GM10266 (cell line): ENCODE results near the gene PARD3B.

Source experiments
- DNase-seq: peaks from one replicate; pipeline ENCODE4 v3.0.0; 2012; ENCODE audit errors: extremely low spot score
- TF ChIP-seq, protein P1 (sequence below): IDR thresholded peaks from 2 replicates; pipeline ENCODE4 v1.5.1; 2012; ENCODE audit warnings: mild to moderate bottlenecking, low read depth; ENCODE audit not compliant: control insufficient read depth, insufficient read depth; ENCODE audit errors: missing control alignments

The PARD3B gene

DNA sequence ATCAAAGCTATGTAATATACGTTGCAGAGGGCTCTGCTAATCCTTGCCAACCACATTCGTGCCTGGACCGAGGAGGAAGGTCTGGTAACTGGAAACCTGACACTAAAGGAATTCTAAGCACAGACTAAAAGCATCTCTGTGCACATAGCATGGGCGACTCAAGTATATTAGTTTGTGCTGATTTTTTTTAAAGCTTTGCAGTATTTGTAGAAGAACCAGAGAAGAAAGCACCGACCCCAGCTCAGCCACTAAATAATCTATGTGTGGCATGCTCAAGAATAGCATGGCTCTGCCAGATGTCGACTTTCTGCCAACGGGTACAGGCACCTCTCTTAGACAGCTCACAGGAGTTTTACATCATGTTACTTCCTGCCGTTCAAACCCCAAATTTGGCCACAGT is 1063.8 kb downstream of the PARD3B start:
- DNase-seq, result no peak
- TF ChIP-seq, protein P1, sequence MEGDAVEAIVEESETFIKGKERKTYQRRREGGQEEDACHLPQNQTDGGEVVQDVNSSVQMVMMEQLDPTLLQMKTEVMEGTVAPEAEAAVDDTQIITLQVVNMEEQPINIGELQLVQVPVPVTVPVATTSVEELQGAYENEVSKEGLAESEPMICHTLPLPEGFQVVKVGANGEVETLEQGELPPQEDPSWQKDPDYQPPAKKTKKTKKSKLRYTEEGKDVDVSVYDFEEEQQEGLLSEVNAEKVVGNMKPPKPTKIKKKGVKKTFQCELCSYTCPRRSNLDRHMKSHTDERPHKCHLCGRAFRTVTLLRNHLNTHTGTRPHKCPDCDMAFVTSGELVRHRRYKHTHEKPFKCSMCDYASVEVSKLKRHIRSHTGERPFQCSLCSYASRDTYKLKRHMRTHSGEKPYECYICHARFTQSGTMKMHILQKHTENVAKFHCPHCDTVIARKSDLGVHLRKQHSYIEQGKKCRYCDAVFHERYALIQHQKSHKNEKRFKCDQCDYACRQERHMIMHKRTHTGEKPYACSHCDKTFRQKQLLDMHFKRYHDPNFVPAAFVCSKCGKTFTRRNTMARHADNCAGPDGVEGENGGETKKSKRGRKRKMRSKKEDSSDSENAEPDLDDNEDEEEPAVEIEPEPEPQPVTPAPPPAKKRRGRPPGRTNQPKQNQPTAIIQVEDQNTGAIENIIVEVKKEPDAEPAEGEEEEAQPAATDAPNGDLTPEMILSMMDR, result no peak

DNA sequence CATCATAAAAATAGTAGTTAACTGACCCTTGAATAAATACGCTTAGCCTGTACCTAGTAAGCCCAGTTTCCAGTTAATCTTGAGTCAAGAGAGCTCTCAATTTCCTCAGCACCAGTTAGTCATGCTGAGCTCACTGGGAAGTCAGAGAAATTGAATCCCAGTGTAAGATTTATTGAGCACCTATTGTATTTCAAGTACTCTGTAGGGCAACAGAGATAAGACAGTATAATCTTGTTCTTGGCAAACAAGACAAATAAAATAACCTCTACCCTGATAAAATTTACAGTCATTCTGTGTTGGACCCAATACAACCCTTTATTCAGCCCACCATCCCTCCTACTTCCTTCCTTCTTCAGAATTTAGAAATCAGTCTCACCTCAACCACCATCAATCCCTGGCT is 1065.2 kb downstream of the PARD3B start:
- no peak for DNase-seq
- TF ChIP-seq, protein P1, result no peak

DNA sequence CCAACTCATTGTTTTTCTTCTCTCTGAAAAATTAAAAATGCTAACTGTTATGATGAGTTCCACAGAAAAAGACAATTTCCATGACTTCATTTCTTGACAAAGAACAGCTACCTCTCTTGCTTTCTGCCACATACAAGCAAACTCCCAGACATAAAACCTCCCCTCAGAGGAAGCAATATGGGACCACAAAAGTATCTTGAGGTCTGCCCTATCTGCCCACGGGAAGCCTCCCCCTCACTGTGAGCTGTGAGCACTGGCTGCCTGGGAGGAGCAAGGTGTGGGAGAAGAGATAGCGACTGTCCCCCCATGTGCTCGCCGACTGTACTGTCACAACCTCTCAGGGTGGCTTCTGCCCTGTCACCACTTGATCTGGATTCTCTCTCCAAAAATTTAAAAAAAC is 1067.4 kb downstream of the PARD3B start:
- peak; percentile 7 for DNase-seq
- TF ChIP-seq, protein P1, result no peak

DNA sequence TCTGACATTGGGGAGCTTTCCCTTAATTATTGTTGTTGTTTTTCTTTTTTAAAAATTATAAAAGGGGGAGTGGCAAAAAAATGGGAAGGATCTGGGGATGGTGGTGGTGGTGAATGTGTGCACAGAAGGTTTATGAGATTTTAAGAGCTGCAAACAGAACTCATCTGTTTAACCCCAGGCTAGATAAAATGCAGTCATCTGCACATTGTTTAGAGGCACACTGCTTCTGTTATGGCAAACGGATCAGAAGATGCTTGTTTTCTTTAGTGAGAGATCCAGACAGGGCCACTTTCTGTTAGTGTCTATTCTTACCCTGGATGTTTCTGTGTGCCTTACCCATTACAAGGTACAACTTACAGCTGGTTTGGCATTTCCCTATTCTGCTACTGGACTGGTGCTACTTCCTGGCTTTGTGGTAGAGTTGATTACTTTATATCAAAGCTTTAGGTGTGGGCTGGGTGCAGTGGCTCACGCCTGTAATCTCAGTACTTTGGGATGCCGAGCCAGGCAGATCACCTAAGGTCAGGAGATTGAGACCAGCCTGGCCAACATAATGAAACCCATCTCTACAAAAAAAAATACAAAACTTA is 1068.8 kb downstream of the PARD3B start:
- TF ChIP-seq, protein P1, result no peak
- DNase-seq, result no peak

DNA sequence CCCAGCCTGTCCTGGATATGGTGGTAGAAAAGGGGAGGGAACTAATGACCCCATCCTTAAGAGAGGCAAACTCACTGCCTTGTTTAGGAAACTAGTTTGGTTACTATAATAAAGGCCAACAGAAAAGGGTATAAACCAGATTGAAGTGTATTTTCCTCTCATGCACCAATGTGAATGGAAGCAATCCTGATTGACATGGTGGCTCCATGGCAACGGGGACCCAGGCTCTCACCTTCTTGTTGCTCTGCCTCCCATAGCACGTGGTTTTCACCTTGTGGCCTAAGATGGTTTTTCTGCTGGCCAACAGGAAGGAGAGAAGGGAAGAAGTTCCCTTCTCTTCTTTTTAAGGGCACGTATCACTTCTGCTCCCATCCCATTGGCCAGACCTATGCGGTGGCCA is 1069.7 kb downstream of the PARD3B start:
- TF ChIP-seq, protein P1, result no peak
- DNase-seq, result no peak

DNA sequence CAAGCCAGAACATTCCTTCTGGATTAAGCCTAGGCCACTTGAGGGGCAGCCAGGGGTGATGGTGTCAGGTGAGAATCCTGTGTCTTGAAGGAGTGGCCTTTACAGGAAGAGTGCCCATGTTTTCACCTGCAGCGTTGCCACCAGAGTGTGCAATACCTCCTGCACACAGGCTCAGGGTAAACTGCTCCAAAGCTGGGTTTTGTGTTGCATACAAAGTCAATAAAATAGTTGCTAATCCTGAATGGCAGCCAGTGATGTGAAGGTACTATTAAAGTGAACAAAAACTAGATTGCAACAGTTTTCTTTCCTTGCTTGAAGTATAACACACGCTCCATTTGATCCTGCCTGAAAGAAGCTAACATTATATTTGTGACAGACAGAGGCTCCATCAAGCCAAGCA is 1072.6 kb downstream of the PARD3B start:
- TF ChIP-seq, protein P1, result no peak

DNA sequence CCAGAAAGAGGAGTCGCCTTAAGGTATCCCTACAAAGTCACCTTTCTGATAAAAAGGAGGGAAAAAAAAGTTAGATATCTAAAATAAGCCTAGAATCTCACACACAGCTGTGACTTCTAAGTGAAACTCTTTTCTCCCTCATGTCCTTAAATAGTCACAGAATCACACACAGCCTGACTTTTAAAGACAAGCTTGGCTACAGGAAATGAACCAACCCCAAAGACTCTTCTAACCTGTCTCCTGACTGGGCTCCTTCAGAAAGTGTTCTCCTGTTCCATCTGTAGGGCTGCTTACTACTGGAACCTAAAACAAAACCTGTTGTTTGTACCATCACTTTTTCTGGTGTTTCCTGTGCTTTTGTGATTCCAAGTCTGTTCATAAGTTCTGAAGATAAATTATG is 1074.3 kb downstream of the PARD3B start:
- TF ChIP-seq, protein P1, result no peak
- DNase-seq, result no peak

More for the DNA sequence above, 1072.6 kb downstream of the PARD3B start:
- no peak for DNase-seq
